WERI-Rb-1 (cell line): Measurements from ENCODE around the gene ADH5.
"Not testable (repeated sequence)": the region's sequence is repeated elsewhere in the genome, so short reads cannot be mapped to it uniquely, and the experiment has no call there.

Experiments
- DNase-seq: peaks from one replicate; pipeline ENCODE4 v3.0.0-alpha.2; 2020
- H3K27ac ChIP-seq: fragments of 250-450 bp; sonication (Bioruptor Pico); 2 replicates; pipeline ENCODE4 v1.5.1; 2020; ENCODE audit warnings: mild to moderate bottlenecking, moderate library complexity
- H3K27me3 ChIP-seq: fragments of 250-450 bp; sonication (Bioruptor Pico); 2 replicates; pipeline ENCODE4 v1.5.1; 2021; ENCODE audit warnings: mild to moderate bottlenecking, low read depth, moderate library complexity; ENCODE audit not compliant: insufficient read depth, severe bottlenecking
- H3K36me3 ChIP-seq: fragments of 250-450 bp; sonication (Bioruptor Pico); 2 replicates; pipeline ENCODE4 v1.5.1; 2020; ENCODE audit warnings: mild to moderate bottlenecking, moderate library complexity
- H3K4me3 ChIP-seq: 2 replicates; pipeline ENCODE4 v1.5.1; 2011; ENCODE audit warnings: low read depth, mild to moderate bottlenecking, control low read depth, low read length
- H3K9me3 ChIP-seq: fragments of 250-450 bp; sonication (Bioruptor Pico); 2 replicates; pipeline ENCODE4 v1.5.1; 2021; ENCODE audit warnings: mild to moderate bottlenecking, moderate library complexity; ENCODE audit not compliant: severe bottlenecking
- CTCF ChIP-seq: IDR thresholded peaks from 2 replicates; pipeline ENCODE4 v1.5.1; 2011; ENCODE audit warnings: low read depth, mild to moderate bottlenecking, control low read depth, inconsistent platforms, low read length

ADH5 gene

GRCh38 chr4:99104153-99104552, 15.6 kb upstream of the ADH5 start:
- no peak for DNase-seq
- TF ChIP-seq CTCF, result no peak
- Histone ChIP-seq H3K36me3 (no peaks in the 10 kb centered on the region), H3K9me3 (no peaks in the 10 kb centered on the region), H3K4me3 (no peak overlapping the region), H3K27me3 (no peaks in the 10 kb centered on the region), H3K27ac (no peak overlapping the region)

GRCh38 chr4:99103166-99103565, 14.6 kb upstream of the ADH5 start:
- H3K36me3 ChIP-seq, result no peaks in the 10 kb centered on the region
- H3K9me3 ChIP-seq, result no peaks in the 10 kb centered on the region
- no peak for DNase-seq
- H3K27me3 ChIP-seq, result no peaks in the 10 kb centered on the region
- H3K4me3 ChIP-seq, result no peak overlapping the region
- H3K27ac ChIP-seq, result no peak overlapping the region
- TF ChIP-seq CTCF, result no peak

GRCh38 chr4:99102634-99103033, 14.0 kb upstream of the ADH5 start:
- H3K4me3 ChIP-seq, result no peak overlapping the region
- H3K27ac ChIP-seq, result no peak overlapping the region
- H3K9me3 ChIP-seq, result no peaks in the 10 kb centered on the region
- H3K27me3 ChIP-seq, result no peaks in the 10 kb centered on the region
- H3K36me3 ChIP-seq, result no peaks in the 10 kb centered on the region
- DNase-seq, result no peak
- TF ChIP-seq CTCF, result no peak

- Histone ChIP-seq H3K36me3 (no peaks in the 10 kb centered on the region), H3K4me3 (no peak overlapping the region), H3K27me3 (no peaks in the 10 kb centered on the region), H3K27ac (no peak overlapping the region), H3K9me3 (no peaks in the 10 kb centered on the region)
- DNase-seq, result no peak
- TF ChIP-seq CTCF, result no peak
Measured at GRCh38 chr4:99100876-99101275, 12.3 kb upstream of the ADH5 start.

GRCh38 chr4:99099814-99100213, 11.2 kb upstream of the ADH5 start:
- H3K27ac ChIP-seq, H3K9me3 ChIP-seq, H3K4me3 ChIP-seq, H3K27me3 ChIP-seq, H3K36me3 ChIP-seq, DNase-seq: not testable (repeated sequence)

- Histone ChIP-seq H3K27ac (no peak overlapping the region), H3K36me3 (no peaks in the 10 kb centered on the region), H3K4me3 (no peak overlapping the region), H3K9me3 (peaks cover 3% of the 10 kb centered on the region), H3K27me3 (no peaks in the 10 kb centered on the region)
- DNase-seq, result no peak
- TF ChIP-seq CTCF, result no peak
Measured at GRCh38 chr4:99099311-99099710, 10.7 kb upstream of the ADH5 start.

GRCh38 chr4:99091841-99092240, 3.3 kb upstream of the ADH5 start:
- not testable (repeated sequence) for H3K27ac ChIP-seq, H3K36me3 ChIP-seq, DNase-seq, H3K4me3 ChIP-seq, H3K27me3 ChIP-seq, H3K9me3 ChIP-seq
